Neuronal stem cell (in vitro differentiated cells): ENCODE results near the gene HMGN3.

Source experiments
- DNase-seq: peaks from one replicate; pipeline ENCODE4 v3.0.0-alpha.2; 2013; ENCODE audit warnings: low spot score
- H2AFZ ChIP-seq: one replicate; pipeline ENCODE4 v1.6.1; 2013; ENCODE audit warnings: mild to moderate bottlenecking, low read length, inconsistent platforms
- H2AK5ac ChIP-seq: 2 replicates; pipeline ENCODE4 v1.6.1; 2013; ENCODE audit warnings: low read depth, mild to moderate bottlenecking, inconsistent platforms, low read length, moderate library complexity, mixed read lengths
- H2BK120ac ChIP-seq: 2 replicates; pipeline ENCODE4 v1.6.1; 2013; ENCODE audit warnings: low read depth, mild to moderate bottlenecking, inconsistent platforms, low read length, moderate library complexity, mixed read lengths
- H2BK12ac ChIP-seq: one replicate; pipeline ENCODE4 v1.6.1; 2013; ENCODE audit warnings: low read length, inconsistent platforms
- H2BK15ac ChIP-seq: 2 replicates; pipeline ENCODE4 v1.6.1; 2013; ENCODE audit warnings: mild to moderate bottlenecking, low read length, inconsistent platforms, mixed read lengths
- H2BK5ac ChIP-seq: one replicate; pipeline ENCODE4 v1.6.1; 2013; ENCODE audit warnings: inconsistent platforms, mild to moderate bottlenecking, low read length, moderate library complexity
- H3K14ac ChIP-seq: one replicate; pipeline ENCODE4 v1.6.1; 2013; ENCODE audit warnings: low read length, inconsistent platforms
- H3K18ac ChIP-seq: 2 replicates; pipeline ENCODE4 v1.6.1; 2013; ENCODE audit warnings: low read length, inconsistent platforms
- H3K23ac ChIP-seq: 2 replicates; pipeline ENCODE4 v1.6.1; 2013; ENCODE audit warnings: low read depth, mild to moderate bottlenecking, mixed read lengths, low read length, inconsistent platforms; ENCODE audit not compliant: poor library complexity
- H3K27ac ChIP-seq: replicated peaks from 3 replicates; pipeline ENCODE4 v1.5.1; 2013; ENCODE audit warnings: low read length, inconsistent platforms
- H3K27me3 ChIP-seq, 3 experiments: 2 replicates each; pipeline ENCODE4 v1.6.1; 2013; ENCODE audit warnings: low read length in 3 of 3, mild to moderate bottlenecking in 2 of 3, inconsistent platforms in 1 of 3, low read depth in 1 of 3, mixed read lengths in 1 of 3, moderate library complexity in 1 of 3; ENCODE audit not compliant: control insufficient read depth in 3 of 3, insufficient read depth in 3 of 3
- H3K36me3 ChIP-seq, 2 donors: replicated peaks in 1 of 2; 2 replicates each; pipeline ENCODE4 v1.6.1; 2013; ENCODE audit warnings: low read length in 2 of 2; ENCODE audit not compliant: control insufficient read depth in 2 of 2, insufficient read depth in 2 of 2
- H3K4ac ChIP-seq: 2 replicates; pipeline ENCODE4 v1.6.1; 2013; ENCODE audit warnings: inconsistent platforms, mild to moderate bottlenecking, low read length, moderate library complexity
- H3K4me1 ChIP-seq, 2 donors: 1 replicate in 1 of 2; 2 replicates in 1 of 2; pipeline ENCODE4 v1.6.1; 2013; ENCODE audit warnings: low read length in 2 of 2, low read depth in 1 of 2; ENCODE audit not compliant: control insufficient read depth in 2 of 2, insufficient read depth in 1 of 2
- H3K4me2 ChIP-seq: one replicate; pipeline ENCODE4 v1.6.1; 2013; ENCODE audit warnings: mild to moderate bottlenecking, low read length, inconsistent platforms; ENCODE audit not compliant: insufficient read depth, poor library complexity, severe bottlenecking
- H3K4me3 ChIP-seq, 2 donors: 2 replicates each; pipeline ENCODE4 v1.5.1; 2013; ENCODE audit warnings: low read length in 2 of 2, mild to moderate bottlenecking in 2 of 2, inconsistent platforms in 1 of 2, moderate library complexity in 1 of 2
- H3K79me1 ChIP-seq: one replicate; pipeline ENCODE4 v1.6.1; 2013; ENCODE audit warnings: low read depth, mild to moderate bottlenecking, inconsistent platforms, low read length, moderate library complexity
- H3K9ac ChIP-seq: one replicate; pipeline ENCODE4 v1.6.1; 2013; ENCODE audit warnings: mild to moderate bottlenecking, low read depth, low read length, inconsistent platforms; ENCODE audit not compliant: poor library complexity
- H3K9me3 ChIP-seq, 2 donors: replicated peaks in 1 of 2; 2 replicates each; pipeline versions ENCODE3 to v1.6.1; 2013; ENCODE audit warnings: low read length in 2 of 2, mild to moderate bottlenecking in 2 of 2, inconsistent platforms in 1 of 2, low read depth in 1 of 2, mixed read lengths in 1 of 2, moderate library complexity in 1 of 2; ENCODE audit not compliant: control insufficient read depth in 2 of 2, insufficient read depth in 1 of 2
- H4K8ac ChIP-seq: one replicate; pipeline ENCODE4 v1.6.1; 2013; ENCODE audit warnings: low read depth, mild to moderate bottlenecking, inconsistent platforms, low read length, moderate library complexity
- H4K91ac ChIP-seq: one replicate; pipeline ENCODE4 v1.6.1; 2013; ENCODE audit warnings: low read length, low read depth, mild to moderate bottlenecking, inconsistent platforms; ENCODE audit not compliant: poor library complexity
- WGBS, 2 donors: extraction: QIAGEN DNeasy Blood & Tissue Kit; methylation state at CpG; one replicate each; pipeline ENCODE4 v1.1.7; 2013; ENCODE audit warnings: missing lambda C conversion rate in 2 of 2, mixed read lengths in 1 of 2; ENCODE audit not compliant: insufficient read length in 2 of 2, insufficient replicate concordance in 1 of 2; ENCODE audit errors: extremely low coverage in 2 of 2; 5-methylcytosine and 5-hydroxymethylcytosine counted together

Gene HMGN3

GRCh38 chr6:79212859-79213258, 21.6 kb downstream of the HMGN3 start:
- WGBS, 2 donors: no CpG with 5 or more reads among the region's 2 CpGs
- H3K4me3 ChIP-seq: no peak overlapping the region

GRCh38 chr6:79208816-79209215, 25.7 kb downstream of the HMGN3 start:
- H3K14ac ChIP-seq: no peak overlapping the region
- H2BK12ac ChIP-seq: no peak overlapping the region
- no peak overlapping the region for H3K18ac ChIP-seq
- H2AFZ ChIP-seq: no peak overlapping the region
- H3K27me3 ChIP-seq: no peaks in the 10 kb centered on the region
- H3K9me3 ChIP-seq: peaks cover 0 to 8% of the 10 kb centered on the region in 2 donors
- no peak overlapping the region for H2BK15ac ChIP-seq
- no peak overlapping the region for H2AK5ac ChIP-seq
- no peaks in the 10 kb centered on the region for H3K79me1 ChIP-seq
- no peak overlapping the region for H3K4me2 ChIP-seq
- peaks cover 9 to 63% of the 10 kb centered on the region in 2 donors for H3K36me3 ChIP-seq
- no peak overlapping the region for H3K4me3 ChIP-seq
- peaks cover 0 to 5% of the 10 kb centered on the region in 2 donors for H3K4me1 ChIP-seq
- H3K4ac ChIP-seq: no peak overlapping the region
- H3K27ac ChIP-seq: no peak overlapping the region
- no peak overlapping the region for H3K23ac ChIP-seq
- H4K91ac ChIP-seq: no peak overlapping the region
- no peak overlapping the region for H4K8ac ChIP-seq
- DNase-seq: no peak
- no peak overlapping the region for H3K9ac ChIP-seq
- no peak overlapping the region for H2BK120ac ChIP-seq
- no peak overlapping the region for H2BK5ac ChIP-seq

More at GRCh38 chr6:79212859-79213258, 21.6 kb downstream of the HMGN3 start:
- no peak overlapping the region for H2BK12ac ChIP-seq
- H3K14ac ChIP-seq: no peak overlapping the region
- H2BK120ac ChIP-seq: no peak overlapping the region
- no peak overlapping the region for H3K27ac ChIP-seq
- no peak overlapping the region for H2BK5ac ChIP-seq
- peaks cover 0 to 4% of the 10 kb centered on the region in 2 donors for H3K9me3 ChIP-seq
- H2BK15ac ChIP-seq: no peak overlapping the region
- no peak overlapping the region for H3K9ac ChIP-seq
- no peaks in the 10 kb centered on the region for H3K27me3 ChIP-seq
- H3K23ac ChIP-seq: no peak overlapping the region
- peaks cover 2 to 38% of the 10 kb centered on the region in 2 donors for H3K36me3 ChIP-seq
- no peaks in the 10 kb centered on the region for H3K79me1 ChIP-seq
- no peak overlapping the region for H2AK5ac ChIP-seq
- H3K4me2 ChIP-seq: no peak overlapping the region
- H4K8ac ChIP-seq: no peak overlapping the region
- H2AFZ ChIP-seq: no peak overlapping the region
- no peak for DNase-seq
- H4K91ac ChIP-seq: no peak overlapping the region
- H3K18ac ChIP-seq: no peak overlapping the region
- no peak overlapping the region for H3K4ac ChIP-seq
- H3K4me1 ChIP-seq: peaks cover 18 to 22% of the 10 kb centered on the region in 2 donors

- Histone ChIP-seq H2BK15ac (no peak overlapping the region), H2AFZ (no peak overlapping the region), H3K36me3 (peaks cover 10 to 79% of the 10 kb centered on the region in 2 donors), H3K23ac (no peak overlapping the region), H3K4me2 (no peak overlapping the region), H3K9me3 (peaks cover 0 to 4% of the 10 kb centered on the region in 2 donors), H3K79me1 (no peaks in the 10 kb centered on the region), H4K91ac (no peak overlapping the region), H2BK5ac (no peak overlapping the region), H3K4me3 (no peak overlapping the region), H2BK120ac (no peak overlapping the region), H4K8ac (no peak overlapping the region), H3K9ac (no peak overlapping the region), H2BK12ac (no peak overlapping the region), H3K4me1 (no peaks in the 10 kb centered on the region), H3K14ac (no peak overlapping the region), H3K27ac (no peak overlapping the region), H3K18ac (no peak overlapping the region), H2AK5ac (no peak overlapping the region), H3K4ac (no peak overlapping the region), H3K27me3 (no peaks in the 10 kb centered on the region)
- WGBS, 2 donors: no CpG with 5 or more reads among the region's 3 CpGs
- DNase-seq: no peak
These were observed 30.7 kb downstream of the HMGN3 start for GRCh38 chr6:79203753-79204253.

- H3K27ac ChIP-seq: no peak overlapping the region
- no peak overlapping the region for H3K9ac ChIP-seq
- no peak overlapping the region for H3K14ac ChIP-seq
- H3K4me1 ChIP-seq: no peaks in the 10 kb centered on the region
- H4K8ac ChIP-seq: no peak overlapping the region
- H2AFZ ChIP-seq: no peak overlapping the region
- no peak overlapping the region for H2AK5ac ChIP-seq
- no peak overlapping the region for H3K23ac ChIP-seq
- no peak overlapping the region for H3K4me2 ChIP-seq
- no peaks in the 10 kb centered on the region for H3K79me1 ChIP-seq
- DNase-seq: no peak
- H2BK12ac ChIP-seq: no peak overlapping the region
- H3K36me3 ChIP-seq: peaks cover 10 to 71% of the 10 kb centered on the region in 2 donors
- no peak overlapping the region for H3K4me3 ChIP-seq
- no peak overlapping the region for H2BK5ac ChIP-seq
- H2BK15ac ChIP-seq: no peak overlapping the region
- no peak overlapping the region for H3K4ac ChIP-seq
- H2BK120ac ChIP-seq: no peak overlapping the region
- WGBS, 2 donors: no CpG with 5 or more reads among the region's 1 CpG
- no peaks in the 10 kb centered on the region for H3K27me3 ChIP-seq
- H3K18ac ChIP-seq: no peak overlapping the region
- peaks cover 0 to 4% of the 10 kb centered on the region in 2 donors for H3K9me3 ChIP-seq
- H4K91ac ChIP-seq: no peak overlapping the region
These were observed 31.9 kb downstream of the HMGN3 start for GRCh38 chr6:79202556-79202955.
